ENCODE results near the gene RAD51B. TPM values are rescaled to one million over a fixed set of nuclear protein-coding genes. Genes with fewer than 3 reads are reported as not detected.

The RAD51B gene
- total RNA-seq, 4 donors from 2014 or later: 19.6 to 39.7 (median 25.4) TPM

DNA sequence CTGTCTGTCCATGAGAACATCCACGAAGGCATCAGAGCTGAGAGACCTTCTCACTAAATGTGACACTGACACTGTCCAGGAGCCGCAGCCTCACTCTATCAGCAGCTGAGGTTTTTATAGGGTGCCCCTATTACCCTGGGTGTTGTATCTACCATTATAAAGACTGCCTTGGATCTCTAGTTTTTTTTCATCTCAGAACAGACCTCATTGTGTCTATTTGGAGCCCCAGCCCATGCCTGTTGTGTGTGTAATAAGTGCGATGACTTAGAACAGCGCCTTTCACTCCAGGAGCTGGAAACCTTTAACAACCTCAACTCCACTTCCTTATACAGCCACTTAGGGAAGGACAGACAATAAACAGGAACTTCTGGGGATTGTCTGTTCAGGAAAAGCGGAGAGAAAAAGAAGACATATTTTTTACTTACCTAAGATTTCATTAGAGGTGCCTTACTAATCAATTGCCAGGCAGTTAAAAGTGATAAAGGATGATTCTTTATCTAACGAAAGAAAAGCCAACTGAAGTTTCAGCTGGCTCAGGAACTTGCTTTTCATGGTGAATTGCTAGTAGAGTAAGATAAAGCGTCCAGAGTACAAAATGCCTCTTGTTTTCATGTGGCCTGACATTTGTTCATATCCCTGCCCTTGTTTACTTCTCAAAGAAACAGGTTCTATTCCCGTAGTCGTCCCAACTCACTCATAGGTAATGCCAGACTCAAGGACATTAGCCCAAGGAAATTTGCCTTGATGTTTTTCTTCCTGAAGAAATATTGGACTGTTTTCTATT, 420.6 kb downstream of the RAD51B start:
- Histone ChIP-seq H3K36me3 (no peaks in the 10 kb centered on the region), H3K4me1 (peaks cover 44% of the 10 kb centered on the region), H3K4me3 (no peak overlapping the region), H3K27me3 (no peaks in the 10 kb centered on the region), H3K27ac (peak overlapping the region; percentile 39), H3K9me3 (no peaks in the 10 kb centered on the region)
- TF ChIP-seq, protein P1, sequence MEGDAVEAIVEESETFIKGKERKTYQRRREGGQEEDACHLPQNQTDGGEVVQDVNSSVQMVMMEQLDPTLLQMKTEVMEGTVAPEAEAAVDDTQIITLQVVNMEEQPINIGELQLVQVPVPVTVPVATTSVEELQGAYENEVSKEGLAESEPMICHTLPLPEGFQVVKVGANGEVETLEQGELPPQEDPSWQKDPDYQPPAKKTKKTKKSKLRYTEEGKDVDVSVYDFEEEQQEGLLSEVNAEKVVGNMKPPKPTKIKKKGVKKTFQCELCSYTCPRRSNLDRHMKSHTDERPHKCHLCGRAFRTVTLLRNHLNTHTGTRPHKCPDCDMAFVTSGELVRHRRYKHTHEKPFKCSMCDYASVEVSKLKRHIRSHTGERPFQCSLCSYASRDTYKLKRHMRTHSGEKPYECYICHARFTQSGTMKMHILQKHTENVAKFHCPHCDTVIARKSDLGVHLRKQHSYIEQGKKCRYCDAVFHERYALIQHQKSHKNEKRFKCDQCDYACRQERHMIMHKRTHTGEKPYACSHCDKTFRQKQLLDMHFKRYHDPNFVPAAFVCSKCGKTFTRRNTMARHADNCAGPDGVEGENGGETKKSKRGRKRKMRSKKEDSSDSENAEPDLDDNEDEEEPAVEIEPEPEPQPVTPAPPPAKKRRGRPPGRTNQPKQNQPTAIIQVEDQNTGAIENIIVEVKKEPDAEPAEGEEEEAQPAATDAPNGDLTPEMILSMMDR (IDR thresholded peaks at IDR 0.05): no peak
- no peak for TF ChIP-seq EP300 (IDR thresholded peaks at IDR 0.05)
- TF ChIP-seq POLR2AphosphoS5 (IDR thresholded peaks at IDR 0.05): no peak
- 78% methylated on average over 9 of the region's 9 CpGs for WGBS
- DNase-seq (ENCODE audit: low spot score in 2 of 2): no peak

DNA sequence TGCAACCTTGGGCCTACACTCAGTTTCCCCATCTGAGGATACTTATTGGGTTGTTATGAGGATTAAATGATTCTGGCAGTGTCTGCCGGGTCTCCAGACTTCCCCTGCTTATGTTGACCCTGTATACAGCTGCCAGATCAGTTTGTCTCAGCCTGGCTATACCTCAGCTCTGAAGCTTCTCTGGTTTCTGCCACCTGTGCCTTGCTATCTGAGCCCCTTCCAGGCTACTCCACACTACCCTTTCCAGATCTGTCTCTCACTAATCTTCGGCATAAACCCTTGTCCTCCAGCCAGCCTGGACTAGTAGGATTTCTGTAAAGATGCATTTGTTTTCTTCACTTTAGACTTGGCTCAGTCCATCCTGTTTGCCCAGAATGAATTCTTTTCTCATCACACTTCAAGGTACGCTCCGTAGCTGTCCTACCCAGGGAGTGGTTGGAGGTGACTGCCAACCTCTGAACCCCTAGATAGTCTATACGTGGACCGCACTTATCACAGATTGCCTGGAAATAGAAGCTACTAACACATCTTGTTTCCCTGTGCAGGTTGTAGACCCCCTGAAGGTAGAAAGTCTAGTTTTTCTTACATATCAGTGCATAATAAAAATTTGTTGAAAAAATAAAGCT, 422.4 kb downstream of the RAD51B start:
- H3K27me3 ChIP-seq: no peaks in the 10 kb centered on the region
- no peaks in the 10 kb centered on the region for H3K9me3 ChIP-seq
- no peak overlapping the region for H3K4me3 ChIP-seq
- peaks cover 58% of the 10 kb centered on the region for H3K4me1 ChIP-seq
- no peak overlapping the region for H3K27ac ChIP-seq
- 70% methylated on average over 6 of the region's 6 CpGs for WGBS
- H3K36me3 ChIP-seq: no peaks in the 10 kb centered on the region
- no peak for TF ChIP-seq POLR2AphosphoS5 (IDR thresholded peaks at IDR 0.05)
- TF ChIP-seq POLR2A (IDR thresholded peaks at IDR 0.05): no peak
- TF ChIP-seq, protein P1 (IDR thresholded peaks at IDR 0.05): no peak
- no peak for TF ChIP-seq EP300 (IDR thresholded peaks at IDR 0.05)
- no peak for DNase-seq (ENCODE audit: low spot score in 2 of 2)

- no peaks in the 10 kb centered on the region for H3K36me3 ChIP-seq
- no peak for TF ChIP-seq POLR2A (IDR thresholded peaks at IDR 0.05)
- TF ChIP-seq POLR2AphosphoS5 (IDR thresholded peaks at IDR 0.05): no peak
- TF ChIP-seq, protein P1 (IDR thresholded peaks at IDR 0.05): no peak
- TF ChIP-seq EP300 (IDR thresholded peaks at IDR 0.05): no peak
- peaks cover 68% of the 10 kb centered on the region for H3K4me1 ChIP-seq
- no peak overlapping the region for H3K4me3 ChIP-seq
- 52% methylated on average over 3 of the region's 3 CpGs for WGBS
- H3K27ac ChIP-seq: peak overlapping the region; percentile 73
- no peak for DNase-seq (ENCODE audit: low spot score in 2 of 2)
- no peaks in the 10 kb centered on the region for H3K9me3 ChIP-seq
- H3K27me3 ChIP-seq: no peaks in the 10 kb centered on the region
Measured at GRCh38 chr14:68243450-68244010, 424.0 kb downstream of the RAD51B start.

GRCh38 chr14:68244262-68244980, 424.8 kb downstream of the RAD51B start:
- Histone ChIP-seq H3K9me3 (no peaks in the 10 kb centered on the region), H3K27ac (peak overlapping the region; percentile 73), H3K4me3 (no peak overlapping the region), H3K36me3 (no peaks in the 10 kb centered on the region), H3K4me1 (peaks cover 71% of the 10 kb centered on the region), H3K27me3 (no peaks in the 10 kb centered on the region)
- TF ChIP-seq POLR2A (IDR thresholded peaks at IDR 0.05) (no peak), EP300 (IDR thresholded peaks at IDR 0.05) (no peak), POLR2AphosphoS5 (IDR thresholded peaks at IDR 0.05) (no peak)
- TF ChIP-seq, protein P1 (IDR thresholded peaks at IDR 0.05): no peak
- DNase-seq (ENCODE audit: low spot score in 2 of 2): no peak
- WGBS: 24% methylated on average over 4 of the region's 4 CpGs
